BLaER1 (cell line): ENCODE measurements around the gene FMN2.

Experiments used
- H3K27ac ChIP-seq: shearing (Covaris generic); formaldehyde crosslinking; 2 replicates; pipeline ENCODE4 v1.8.1; 2022
- H3K27me3 ChIP-seq: shearing (Covaris generic); formaldehyde crosslinking; 2 replicates; pipeline ENCODE4 v1.8.1; 2022
- H3K36me3 ChIP-seq: shearing (Covaris generic); formaldehyde crosslinking; 2 replicates; pipeline ENCODE4 v1.8.1; 2022
- H3K4me1 ChIP-seq: shearing (Covaris generic); formaldehyde crosslinking; 2 replicates; pipeline ENCODE4 v1.8.1; 2022
- H3K4me2 ChIP-seq: shearing (Covaris generic); formaldehyde crosslinking; 2 replicates; pipeline ENCODE4 v1.8.1; 2022
- H3K4me3 ChIP-seq: shearing (Covaris generic); formaldehyde crosslinking; 2 replicates; pipeline ENCODE4 v1.8.1; 2022
- H3K9ac ChIP-seq: shearing (Covaris generic); formaldehyde crosslinking; 2 replicates; pipeline ENCODE4 v1.8.1; 2022
- H3K9me3 ChIP-seq: shearing (Covaris generic); formaldehyde crosslinking; 2 replicates; pipeline ENCODE4 v1.8.1; 2022
- H4K20me1 ChIP-seq: shearing (Covaris generic); formaldehyde crosslinking; 2 replicates; pipeline ENCODE4 v1.8.1; 2022
- Cebpa-rat ChIP-seq: shearing (Covaris generic); IDR thresholded peaks from 2 replicates; pipeline ENCODE4 v1.8.1; 2022

The FMN2 gene

DNA sequence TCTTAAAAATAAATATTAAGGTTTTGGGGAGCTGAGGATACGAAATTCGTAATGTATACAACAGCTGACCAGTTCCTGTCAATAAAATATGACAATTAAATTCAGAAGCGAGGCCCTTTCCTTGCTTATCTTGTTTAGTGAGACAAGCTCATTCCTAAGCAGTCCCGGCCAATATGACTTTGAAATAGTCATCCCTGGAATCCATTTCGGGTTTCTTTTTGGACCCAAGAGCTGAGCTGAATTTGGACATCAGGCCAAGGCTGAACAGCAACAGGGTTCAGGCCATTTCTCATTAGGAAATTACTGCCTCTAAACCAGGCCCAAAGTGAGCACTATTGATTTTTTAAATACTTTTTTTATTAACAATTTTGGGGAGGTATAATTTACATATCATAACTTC, 17.3 kb upstream of the FMN2 start:
- H3K4me1 ChIP-seq: no peaks in the 10 kb centered on the region
- H3K9ac ChIP-seq: no peak overlapping the region
- H3K36me3 ChIP-seq: no peaks in the 10 kb centered on the region
- no peaks in the 10 kb centered on the region for H3K27me3 ChIP-seq
- no peak overlapping the region for H3K4me3 ChIP-seq
- H4K20me1 ChIP-seq: no peaks in the 10 kb centered on the region
- H3K4me2 ChIP-seq: no peak overlapping the region
- TF ChIP-seq Cebpa-rat: no peak
- H3K9me3 ChIP-seq: peaks cover 7% of the 10 kb centered on the region; the same call in 1 of the 2 replicates
- H3K27ac ChIP-seq: no peak overlapping the region

DNA sequence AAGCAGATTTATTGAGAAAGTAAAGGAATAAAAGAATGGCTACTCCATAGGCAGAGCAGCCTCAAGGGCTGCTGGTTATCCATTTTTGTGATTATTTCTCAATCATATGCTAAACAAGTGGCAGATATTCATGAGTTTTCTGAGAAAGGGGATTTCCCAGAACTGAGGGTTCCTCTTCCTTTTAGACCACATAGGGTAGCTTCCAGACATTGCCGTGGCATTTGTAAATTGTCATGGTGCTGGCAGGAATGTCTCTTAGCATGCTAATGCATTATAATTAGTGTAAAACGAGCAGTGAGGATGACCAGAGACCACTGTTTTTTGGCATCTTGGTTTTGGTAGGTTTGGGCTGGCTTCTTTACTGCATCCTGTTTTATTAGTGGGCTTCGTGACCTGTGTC, 16.8 kb upstream of the FMN2 start:
- Histone ChIP-seq H3K36me3 (no peaks in the 10 kb centered on the region), H3K9ac (no peak overlapping the region), H3K4me2 (no peak overlapping the region), H4K20me1 (no peaks in the 10 kb centered on the region), H3K27ac (no peak overlapping the region), H3K4me1 (no peaks in the 10 kb centered on the region), H3K9me3 (peaks cover 8% of the 10 kb centered on the region; the same call in 1 of the 2 replicates), H3K27me3 (no peaks in the 10 kb centered on the region), H3K4me3 (no peak overlapping the region)
- TF ChIP-seq Cebpa-rat: no peak

DNA sequence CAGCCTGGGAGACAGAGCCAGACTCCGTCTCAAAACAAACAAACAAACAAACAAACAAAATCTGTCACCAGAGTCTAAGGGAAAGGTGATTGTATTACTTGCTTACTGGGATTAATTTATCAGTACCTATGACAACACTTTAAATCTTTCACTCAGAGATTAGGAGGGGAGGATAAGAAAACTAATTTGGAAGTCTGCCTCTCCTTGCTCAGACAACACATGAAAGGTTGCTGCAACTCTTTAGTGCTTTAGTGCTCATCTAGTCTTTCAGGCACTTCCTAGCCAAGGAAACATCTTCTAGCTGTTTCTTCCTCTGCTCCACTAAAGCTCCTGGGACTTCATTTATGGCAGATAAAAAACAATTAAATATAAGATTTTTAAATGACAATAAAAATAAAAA, 7.3 kb upstream of the FMN2 start:
- no peak overlapping the region for H3K27ac ChIP-seq
- no peak overlapping the region for H3K9ac ChIP-seq
- H3K4me1 ChIP-seq: no peaks in the 10 kb centered on the region
- H4K20me1 ChIP-seq: no peaks in the 10 kb centered on the region
- no peak for TF ChIP-seq Cebpa-rat
- H3K27me3 ChIP-seq: no peaks in the 10 kb centered on the region
- H3K9me3 ChIP-seq: peaks cover 2% of the 10 kb centered on the region; the same call in 1 of the 2 replicates
- no peak overlapping the region for H3K4me2 ChIP-seq
- no peak overlapping the region for H3K4me3 ChIP-seq
- H3K36me3 ChIP-seq: no peaks in the 10 kb centered on the region

GRCh38 chr1:240084749-240085148, 6.9 kb upstream of the FMN2 start:
- no peaks in the 10 kb centered on the region for H3K4me1 ChIP-seq
- H3K27me3 ChIP-seq: no peaks in the 10 kb centered on the region
- H3K36me3 ChIP-seq: no peaks in the 10 kb centered on the region
- no peak overlapping the region for H3K27ac ChIP-seq
- TF ChIP-seq Cebpa-rat: no peak
- no peak overlapping the region for H3K9ac ChIP-seq
- H3K4me2 ChIP-seq: no peak overlapping the region
- no peaks in the 10 kb centered on the region for H3K9me3 ChIP-seq
- H3K4me3 ChIP-seq: no peak overlapping the region
- H4K20me1 ChIP-seq: no peaks in the 10 kb centered on the region

GRCh38 chr1:240086726-240087125, 5.0 kb upstream of the FMN2 start:
- Histone ChIP-seq H3K9ac (no peak overlapping the region), H3K9me3 (peaks cover 2% of the 10 kb centered on the region; the same call in 1 of the 2 replicates), H3K27ac (no peak overlapping the region), H3K4me1 (no peaks in the 10 kb centered on the region), H4K20me1 (no peaks in the 10 kb centered on the region), H3K36me3 (no peaks in the 10 kb centered on the region), H3K4me3 (no peak overlapping the region), H3K27me3 (no peaks in the 10 kb centered on the region), H3K4me2 (no peak overlapping the region)
- no peak for TF ChIP-seq Cebpa-rat

DNA sequence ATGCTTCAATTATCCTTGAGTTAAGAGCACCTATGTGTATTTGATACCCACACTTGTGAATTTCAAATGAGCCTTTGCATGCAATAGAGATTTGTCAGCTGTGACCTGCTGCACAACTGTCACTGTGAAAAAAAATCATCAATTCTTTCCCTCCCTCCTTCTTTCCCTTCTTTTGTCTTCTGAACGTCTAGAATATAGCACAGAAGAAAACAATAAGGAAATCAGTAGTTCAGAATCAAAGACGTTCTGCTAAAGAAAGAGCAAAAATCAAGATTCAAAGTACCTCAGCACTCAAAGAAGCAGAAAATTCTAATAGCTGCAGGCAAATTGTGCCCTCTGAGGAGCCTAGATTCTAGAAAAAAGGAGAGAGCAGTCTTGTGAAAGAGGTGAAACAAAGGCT, 1.7 kb upstream of the FMN2 start:
- H3K4me2 ChIP-seq: no peak overlapping the region
- H3K9ac ChIP-seq: no peak overlapping the region
- TF ChIP-seq Cebpa-rat: no peak
- H3K27me3 ChIP-seq: no peaks in the 10 kb centered on the region
- no peaks in the 10 kb centered on the region for H3K4me1 ChIP-seq
- H3K27ac ChIP-seq: no peak overlapping the region
- peaks cover 19% of the 10 kb centered on the region for H3K9me3 ChIP-seq
- H3K36me3 ChIP-seq: no peaks in the 10 kb centered on the region
- H3K4me3 ChIP-seq: no peak overlapping the region
- H4K20me1 ChIP-seq: no peaks in the 10 kb centered on the region

GRCh38 chr1:240090957-240091600, 604 bp upstream of the FMN2 start:
- Histone ChIP-seq H3K9ac (no peak overlapping the region), H3K4me1 (no peaks in the 10 kb centered on the region; the same call in 1 of the 2 replicates), H4K20me1 (no peaks in the 10 kb centered on the region), H3K4me2 (peak overlapping the region; percentile 76), H3K4me3 (peak overlapping the region; percentile 66), H3K27me3 (no peaks in the 10 kb centered on the region), H3K36me3 (no peaks in the 10 kb centered on the region), H3K27ac (no peak overlapping the region), H3K9me3 (peaks cover 19% of the 10 kb centered on the region)
- no peak for TF ChIP-seq Cebpa-rat

DNA sequence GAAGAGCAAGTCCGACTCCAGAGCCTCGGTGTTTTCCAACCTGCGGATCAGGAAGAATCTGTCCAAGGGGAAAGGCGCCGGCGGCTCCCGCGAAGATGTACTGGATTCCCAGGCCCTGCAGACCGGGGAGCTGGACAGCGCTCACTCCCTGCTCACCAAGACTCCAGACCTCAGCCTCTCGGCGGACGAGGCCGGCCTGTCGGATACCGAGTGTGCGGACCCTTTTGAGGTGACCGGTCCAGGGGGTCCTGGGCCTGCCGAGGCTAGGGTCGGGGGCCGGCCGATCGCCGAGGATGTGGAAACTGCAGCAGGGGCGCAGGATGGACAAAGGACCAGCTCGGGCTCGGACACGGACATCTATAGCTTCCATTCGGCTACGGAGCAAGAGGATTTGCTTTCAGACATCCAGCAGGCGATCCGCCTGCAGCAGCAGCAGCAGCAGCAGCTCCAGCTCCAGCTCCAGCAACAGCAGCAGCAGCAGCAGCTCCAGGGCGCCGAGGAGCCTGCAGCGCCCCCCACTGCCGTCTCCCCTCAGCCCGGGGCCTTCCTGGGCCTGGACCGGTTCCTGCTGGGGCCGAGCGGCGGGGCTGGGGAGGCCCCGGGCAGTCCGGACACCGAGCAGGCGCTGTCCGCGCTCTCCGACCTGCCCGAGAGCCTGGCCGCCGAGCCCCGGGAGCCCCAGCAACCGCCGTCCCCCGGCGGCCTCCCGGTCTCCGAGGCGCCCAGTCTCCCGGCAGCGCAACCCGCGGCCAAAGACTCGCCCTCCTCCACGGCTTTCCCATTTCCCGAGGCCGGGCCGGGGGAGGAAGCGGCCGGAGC, 827 bp downstream of the FMN2 start:
- Histone ChIP-seq H3K9me3 (peaks cover 19% of the 10 kb centered on the region), H4K20me1 (no peaks in the 10 kb centered on the region), H3K4me1 (no peaks in the 10 kb centered on the region; the same call in 1 of the 2 replicates), H3K36me3 (no peaks in the 10 kb centered on the region), H3K27ac (no peak overlapping the region), H3K27me3 (no peaks in the 10 kb centered on the region), H3K4me3 (peak overlapping the region; percentile 66), H3K9ac (no peak overlapping the region), H3K4me2 (peak overlapping the region; percentile 76)
- TF ChIP-seq Cebpa-rat: no peak

- Histone ChIP-seq H4K20me1 (no peaks in the 10 kb centered on the region), H3K4me1 (no peaks in the 10 kb centered on the region; the same call in 1 of the 2 replicates), H3K4me3 (no peak overlapping the region), H3K27me3 (no peaks in the 10 kb centered on the region), H3K27ac (no peak overlapping the region), H3K9ac (no peak overlapping the region), H3K4me2 (no peak overlapping the region), H3K36me3 (no peaks in the 10 kb centered on the region), H3K9me3 (peaks cover 19% of the 10 kb centered on the region)
- TF ChIP-seq Cebpa-rat: no peak
Measured at GRCh38 chr1:240093120-240093961, 1.7 kb downstream of the FMN2 start.
